ENCODE data around the gene THRAP3.

GRCh38 chr1:36346741-36347370 is 122.6 kb downstream of the THRAP3 start:
- TF ChIP-seq CTCF (IDR thresholded peaks at IDR 0.05) (no peak), POLR2A (IDR thresholded peaks at IDR 0.05) (no peak), EP300 (IDR thresholded peaks at IDR 0.05) (no peak), POLR2AphosphoS5 (IDR thresholded peaks at IDR 0.05) (no peak)
